Stimulated activated CD8-positive, alpha-beta memory T cell treated with anti-CD3 and anti-CD28 coated beads, Interleukin-2, amount 100 ng/mL, for 48 hours (primary cell): ENCODE data around the gene UNC5B.

Experiments used
- DNase-seq, 2 donors: peaks; one replicate each; pipeline ENCODE4 v3.0.0-alpha.2; 2020; ENCODE audit warnings: low read depth in 2 of 2

The UNC5B gene

GRCh38 chr10:71239946-71240795, 27.8 kb downstream of the UNC5B start:
- DNase-seq = no peak

- no peak for DNase-seq
Observed at GRCh38 chr10:71241114-71241829, 28.9 kb downstream of the UNC5B start.

- DNase-seq = no peak
Observed at GRCh38 chr10:71241830-71242621, 29.7 kb downstream of the UNC5B start.

GRCh38 chr10:71242622-71243009, 30.2 kb downstream of the UNC5B start:
- DNase-seq = no peak

- no peak for DNase-seq
Observed at GRCh38 chr10:71243756-71244395, 31.5 kb downstream of the UNC5B start.

- no peak for DNase-seq
Observed at GRCh38 chr10:71244431-71245419, 32.4 kb downstream of the UNC5B start.

GRCh38 chr10:71245420-71246325, 33.3 kb downstream of the UNC5B start:
- DNase-seq = no peak

GRCh38 chr10:71246591-71247413, 34.4 kb downstream of the UNC5B start:
- DNase-seq = no peak

- DNase-seq = no peak
Observed at GRCh38 chr10:71247414-71247705, 35.0 kb downstream of the UNC5B start.

- DNase-seq = no peak
Observed at GRCh38 chr10:71247804-71248203, 35.4 kb downstream of the UNC5B start.

GRCh38 chr10:71248210-71248609, 35.8 kb downstream of the UNC5B start:
- no peak for DNase-seq

- DNase-seq = no peak
Observed at GRCh38 chr10:71249996-71250395, 37.6 kb downstream of the UNC5B start.

GRCh38 chr10:71250405-71250804, 38.0 kb downstream of the UNC5B start:
- no peak for DNase-seq

GRCh38 chr10:71250842-71251241, 38.5 kb downstream of the UNC5B start:
- DNase-seq = no peak

GRCh38 chr10:71251319-71251718, 38.9 kb downstream of the UNC5B start:
- DNase-seq = no peak

- DNase-seq = no peak
Observed at GRCh38 chr10:71252220-71252619, 39.9 kb downstream of the UNC5B start.

- DNase-seq = no peak
Observed at GRCh38 chr10:71253981-71254818, 41.8 kb downstream of the UNC5B start.
